ENCODE data around the gene BDH2.
A peak's percentile ranks its signal among the peaks of the same experiment; 100 is the strongest.

The BDH2 gene

DNA sequence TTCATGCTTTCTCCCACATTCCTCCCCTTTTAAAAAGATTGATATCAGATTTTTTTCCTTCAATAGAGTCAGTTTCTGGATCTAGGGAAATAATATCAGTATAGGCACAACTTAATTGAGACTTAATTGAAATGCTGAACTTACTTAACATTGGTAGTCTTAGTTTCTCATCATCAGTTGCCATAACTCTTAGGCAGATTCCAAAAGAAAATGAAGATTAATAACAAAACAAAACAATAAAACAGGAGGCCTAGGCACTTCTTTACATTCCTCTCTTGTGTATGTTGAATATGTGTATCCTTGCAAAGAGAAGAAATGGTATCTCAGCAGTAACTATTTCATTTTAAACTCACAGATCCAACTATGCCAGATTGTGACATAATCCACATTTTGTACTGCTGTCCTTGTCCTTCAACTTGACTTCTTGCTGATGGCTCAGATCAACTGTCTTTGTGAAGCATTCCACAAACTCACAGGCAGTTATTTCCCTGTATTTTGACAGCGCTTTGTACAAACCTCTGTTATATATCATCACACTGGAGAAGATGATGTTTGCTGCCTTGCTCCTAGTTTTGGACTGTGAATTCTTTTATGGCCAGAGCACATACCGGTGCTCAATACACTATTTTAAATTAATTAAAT, 14.0 kb downstream of the BDH2 start:
- no peak for DNase-seq (ENCODE audit: low read depth)

GRCh38 chr4:103079621-103080020, 20.0 kb downstream of the BDH2 start:
- no peak for DNase-seq (ENCODE audit: low read depth)

DNA sequence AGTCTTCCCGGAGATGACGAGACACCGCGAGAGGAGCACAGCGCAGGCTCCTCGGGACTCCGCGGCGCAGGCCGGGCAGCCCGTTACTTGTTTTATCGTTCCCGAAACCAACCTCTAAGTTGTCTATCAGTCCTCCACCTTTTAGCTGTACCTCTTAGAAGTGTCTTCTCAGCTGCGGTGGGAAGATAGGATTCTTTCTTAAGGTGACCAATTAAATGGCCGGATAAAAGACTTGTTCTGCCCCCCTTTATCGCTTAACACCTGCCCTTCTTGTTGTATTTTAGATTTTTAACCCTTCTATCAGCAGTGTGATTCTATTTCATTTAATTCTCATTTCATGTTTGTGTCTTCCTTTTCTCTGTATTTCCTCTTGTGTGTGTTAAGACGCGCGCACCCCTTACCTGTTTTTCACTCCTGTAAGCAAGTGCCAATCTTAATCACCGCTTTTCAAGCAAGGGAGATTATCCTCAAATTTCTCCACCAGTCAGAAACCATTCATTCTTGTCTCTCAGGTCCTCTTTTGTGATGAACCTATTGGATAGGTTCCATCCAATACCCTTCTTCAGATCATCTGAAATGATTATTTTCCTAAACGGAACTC, 22.8 kb downstream of the BDH2 start, which contains the start of gene SLC9B2:
Gene SLC9B2, minus strand, starts transcription at position 15 of the 601 bp plus-strand sequence. CDS start 9,211 bp downstream, outside the sequence.
- DNase-seq (ENCODE audit: low read depth): peak; percentile 11

DNA sequence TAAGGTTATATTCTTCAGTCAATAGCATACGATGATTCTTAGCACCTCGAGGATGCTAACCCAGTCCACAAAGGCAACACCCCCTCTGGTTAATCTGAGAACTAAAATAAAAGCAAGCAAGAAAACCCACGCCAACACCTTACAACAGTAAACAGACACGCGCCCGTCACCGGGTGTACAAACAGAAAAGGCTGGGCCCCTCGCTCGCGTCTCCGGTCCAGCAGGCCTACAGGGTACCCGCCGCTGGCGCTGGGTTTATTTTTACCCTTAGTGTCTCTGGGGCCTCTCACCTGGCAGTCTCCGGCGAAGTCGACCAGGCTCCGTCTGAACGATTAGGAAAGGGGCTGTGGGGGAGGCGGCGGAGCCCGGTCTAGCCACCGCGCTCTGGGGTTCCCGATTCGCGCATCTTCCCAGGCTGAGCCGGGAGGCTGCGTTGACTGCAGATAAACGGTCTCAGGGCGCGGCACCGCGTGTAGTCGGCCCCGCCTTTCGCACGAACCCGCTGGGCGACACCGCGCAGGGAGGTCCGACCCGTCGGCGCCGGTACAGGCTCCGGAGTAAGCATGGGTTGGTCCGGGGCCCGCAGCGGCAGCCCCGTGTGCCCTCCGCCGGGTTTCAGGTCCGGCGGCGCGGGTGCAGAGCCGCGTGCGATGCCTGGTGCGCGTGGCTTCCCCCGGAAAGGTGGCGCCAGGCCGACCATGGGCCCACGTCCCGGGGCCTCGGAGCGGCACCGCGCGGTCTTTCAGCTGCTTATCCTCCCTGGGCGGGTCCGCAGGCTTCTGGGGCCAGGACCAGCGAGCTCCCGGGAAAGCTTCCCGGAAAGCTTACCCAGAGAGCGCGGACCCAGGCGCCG, 23.5 kb downstream of the BDH2 start:
- peak; percentile 25 for DNase-seq (ENCODE audit: low read depth)

DNA sequence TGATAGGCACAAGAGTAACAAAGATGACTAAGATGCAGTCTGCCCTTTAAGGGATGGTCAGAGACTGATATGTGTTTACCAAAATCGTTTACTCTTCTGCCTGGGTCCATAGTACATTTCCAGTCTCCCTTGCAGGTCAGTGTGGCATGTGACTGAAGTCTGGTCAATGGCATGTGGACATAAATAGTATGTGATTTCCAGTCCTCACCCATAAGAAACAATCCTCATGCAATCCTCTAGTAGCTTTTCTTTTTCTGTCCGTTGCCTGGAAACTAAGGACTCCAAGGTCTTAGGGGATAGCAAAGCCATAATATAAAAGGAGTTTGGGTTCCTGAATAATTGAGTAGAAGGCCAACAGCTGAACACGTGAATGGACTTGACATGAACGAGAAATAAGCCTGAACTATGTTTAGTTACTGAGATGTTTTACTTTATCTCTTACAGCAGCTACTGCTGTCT, 24.2 kb downstream of the BDH2 start:
- no peak for DNase-seq (ENCODE audit: low read depth)

DNA sequence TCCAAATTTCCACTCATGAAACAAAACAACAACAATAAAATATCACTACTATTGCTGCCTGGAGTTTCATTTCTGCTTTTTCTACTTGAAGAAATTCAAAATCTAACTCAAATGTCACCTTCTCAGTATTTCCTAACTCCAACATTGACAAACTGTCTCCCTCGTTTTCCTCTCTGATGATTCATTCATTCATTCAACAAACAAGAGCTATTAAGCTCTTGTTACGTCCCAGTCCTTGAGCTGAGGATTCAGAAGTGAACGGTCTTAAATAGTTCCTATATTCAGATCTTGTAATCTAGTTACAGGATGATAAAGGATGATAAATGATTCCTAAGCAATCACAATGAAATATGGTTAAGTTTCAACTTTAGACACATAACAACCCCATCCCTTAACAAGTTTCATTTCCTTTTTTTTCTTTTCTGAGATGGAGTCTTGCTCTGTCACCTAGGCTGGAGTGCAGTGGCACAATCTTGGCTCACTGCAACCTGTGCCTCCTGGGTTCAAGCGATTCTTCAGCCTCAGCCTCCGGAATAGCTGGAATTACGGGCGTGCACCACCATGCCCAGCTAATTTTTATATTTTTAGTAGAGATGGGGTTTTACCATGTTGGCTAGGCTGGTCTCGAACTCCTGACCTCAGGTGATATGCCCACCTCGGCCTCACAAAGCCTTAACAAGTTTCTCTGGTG, 24.7 kb downstream of the BDH2 start:
- no peak for DNase-seq (ENCODE audit: low read depth)

- DNase-seq (ENCODE audit: low read depth): no peak
Measured at GRCh38 chr4:103073792-103074438, 25.7 kb downstream of the BDH2 start.

GRCh38 chr4:103067841-103068547, 31.6 kb downstream of the BDH2 start:
- DNase-seq (ENCODE audit: low read depth): peak; percentile 20

DNA sequence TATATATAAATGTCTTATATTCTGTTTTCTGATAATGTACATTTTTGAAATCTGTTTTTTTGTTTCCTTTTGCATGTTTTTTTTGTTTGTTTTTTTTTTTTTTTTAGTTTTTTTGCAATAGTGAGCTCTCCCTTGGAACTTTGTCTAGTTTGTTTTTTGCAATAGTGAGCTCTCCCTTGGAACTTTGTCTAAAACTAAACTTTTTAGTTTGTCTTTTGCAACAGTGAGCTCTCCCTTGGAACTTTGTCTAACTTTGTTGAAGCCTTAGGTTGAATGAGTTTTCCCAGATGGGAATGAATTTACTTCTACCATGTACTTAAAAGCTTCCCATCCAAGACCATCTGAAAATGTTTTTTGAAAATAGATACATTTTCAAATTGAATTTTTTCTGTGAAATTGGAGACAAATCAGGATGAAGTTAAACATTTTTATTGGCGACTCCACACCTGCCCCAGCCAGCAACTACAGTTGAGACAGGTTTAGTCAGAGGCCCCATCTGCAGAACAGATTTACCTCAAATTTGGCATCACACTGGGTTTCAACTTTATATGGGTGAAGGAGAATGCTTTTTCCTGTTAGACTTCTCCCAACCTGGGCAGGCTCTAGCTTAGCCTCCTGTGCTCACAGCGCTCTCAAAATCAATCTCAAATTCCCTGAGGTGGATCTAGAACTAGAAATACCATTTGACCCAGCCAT, 39.0 kb downstream of the BDH2 start:
- no peak for DNase-seq (ENCODE audit: low read depth)

DNA sequence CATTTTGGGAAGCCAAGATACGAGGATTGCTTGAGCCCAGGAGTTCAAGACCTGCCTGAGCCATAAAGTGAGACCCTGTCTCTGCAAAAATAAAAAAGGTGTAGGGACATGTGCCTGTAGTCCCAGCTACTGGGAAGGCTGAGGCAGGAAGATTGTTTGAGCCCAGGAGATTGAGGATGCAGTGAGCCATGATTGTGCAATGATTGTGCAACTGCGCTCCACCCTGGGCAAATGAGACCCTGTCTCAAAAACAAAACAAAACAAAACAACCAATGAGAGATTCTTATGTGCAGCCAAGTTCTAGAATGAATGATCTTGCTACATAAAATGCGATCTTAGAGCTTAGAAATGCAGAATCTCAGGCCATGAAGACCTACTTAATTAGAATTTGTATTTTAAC, 45.6 kb downstream of the BDH2 start:
- no peak for DNase-seq (ENCODE audit: low read depth)

- DNase-seq (ENCODE audit: low read depth): no peak
Measured at GRCh38 chr4:103052779-103053178, 46.9 kb downstream of the BDH2 start.

- no peak for DNase-seq (ENCODE audit: low read depth)
Measured at GRCh38 chr4:103052145-103052544, 47.5 kb downstream of the BDH2 start.

DNA sequence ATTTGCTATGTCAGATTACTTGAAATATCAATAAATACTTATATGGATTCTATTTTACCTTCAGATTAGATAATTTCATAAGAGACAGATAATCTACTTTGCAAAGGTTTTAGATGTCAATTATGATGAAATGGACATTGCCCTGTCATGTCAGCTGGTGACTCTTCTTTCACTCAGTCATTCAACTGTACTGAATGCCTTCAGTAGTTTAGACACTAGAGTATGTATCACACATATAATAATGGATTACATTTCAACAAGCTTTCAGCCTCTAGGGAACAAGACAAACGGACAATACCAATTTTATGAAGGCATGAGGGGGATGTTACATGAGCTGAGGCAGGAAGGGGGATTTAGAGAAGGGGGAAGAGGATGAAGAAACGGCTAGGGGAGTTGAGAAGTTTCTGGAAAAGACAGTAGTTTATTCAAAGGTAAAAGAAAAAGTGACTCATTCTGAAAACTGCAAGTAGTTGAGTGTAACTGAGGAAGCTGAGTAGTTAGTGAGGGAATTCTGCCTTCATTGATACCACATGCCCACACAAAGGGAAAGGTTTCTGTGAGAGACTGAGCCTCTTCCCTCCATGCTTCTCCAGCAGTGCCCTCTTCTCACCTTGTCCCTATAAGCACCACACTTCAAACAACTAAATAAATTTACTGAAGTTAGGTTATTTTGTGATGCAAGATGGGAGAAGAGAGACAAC, 48.7 kb downstream of the BDH2 start:
- peak; percentile 9 for DNase-seq (ENCODE audit: low read depth)

DNA sequence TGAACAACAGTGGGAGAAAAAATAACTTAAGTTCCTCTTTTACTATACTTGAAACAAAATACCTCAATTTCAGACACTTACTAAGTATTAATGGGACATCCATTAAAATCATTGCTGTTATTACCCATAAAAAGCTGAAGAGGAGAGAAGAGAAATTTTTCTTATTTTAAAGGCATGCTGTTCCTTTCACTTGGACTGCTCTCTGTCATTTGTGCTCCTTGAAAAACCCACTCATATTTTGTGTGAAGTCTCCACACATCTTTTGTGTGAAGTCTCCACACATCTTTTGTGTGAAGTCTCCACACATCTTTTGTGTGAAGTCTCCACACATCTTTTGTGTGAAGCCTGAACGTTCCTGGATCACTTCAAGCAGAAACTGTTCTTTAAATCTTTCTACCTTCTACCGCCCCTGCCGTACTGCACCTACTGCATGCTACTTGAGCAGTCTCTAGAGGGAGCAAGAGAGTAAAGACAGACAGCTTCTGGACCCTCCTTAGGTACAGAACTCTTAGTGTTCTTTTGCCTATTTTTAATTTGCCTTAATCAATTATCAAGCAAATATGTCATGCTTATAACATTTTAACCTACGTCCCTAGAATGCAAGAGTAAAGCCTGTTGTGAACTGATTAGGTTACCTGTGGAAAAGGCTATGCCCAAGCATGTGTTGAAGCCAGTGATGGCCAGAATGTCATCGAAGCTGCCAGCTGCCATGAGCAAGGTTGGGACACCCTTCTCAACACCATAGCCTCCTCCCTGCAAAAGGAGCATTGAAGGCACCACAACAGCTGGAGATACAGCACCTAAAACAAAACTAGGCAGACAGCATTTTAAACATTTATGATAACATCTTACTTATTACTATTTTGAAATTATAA, 53.0 kb downstream of the BDH2 start:
- DNase-seq (ENCODE audit: low read depth): no peak

GRCh38 chr4:103044183-103044582, 55.5 kb downstream of the BDH2 start:
- DNase-seq (ENCODE audit: low read depth): no peak

- DNase-seq (ENCODE audit: low read depth): no peak
Measured at GRCh38 chr4:103036169-103036568, 63.5 kb downstream of the BDH2 start.

DNA sequence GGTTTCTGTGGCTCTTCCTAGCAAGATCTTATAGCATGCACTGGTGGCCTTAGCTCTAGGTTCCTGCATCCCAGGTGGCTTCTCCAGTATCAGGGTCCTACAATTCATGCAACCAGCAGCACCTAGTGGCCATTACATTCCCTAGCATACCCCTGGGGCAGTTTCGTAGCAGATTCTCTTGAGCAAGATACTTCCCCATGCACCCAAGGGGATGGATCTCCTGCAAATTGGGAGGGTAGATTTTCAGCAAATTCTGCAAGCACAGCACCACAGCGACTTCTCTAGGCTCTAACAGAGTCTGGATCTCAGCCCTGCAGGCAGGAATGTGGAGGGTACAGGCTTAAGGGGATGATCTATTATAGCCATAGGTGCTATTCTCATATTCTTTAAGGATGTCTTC, 67.1 kb downstream of the BDH2 start:
- DNase-seq (ENCODE audit: low read depth): no peak

DNA sequence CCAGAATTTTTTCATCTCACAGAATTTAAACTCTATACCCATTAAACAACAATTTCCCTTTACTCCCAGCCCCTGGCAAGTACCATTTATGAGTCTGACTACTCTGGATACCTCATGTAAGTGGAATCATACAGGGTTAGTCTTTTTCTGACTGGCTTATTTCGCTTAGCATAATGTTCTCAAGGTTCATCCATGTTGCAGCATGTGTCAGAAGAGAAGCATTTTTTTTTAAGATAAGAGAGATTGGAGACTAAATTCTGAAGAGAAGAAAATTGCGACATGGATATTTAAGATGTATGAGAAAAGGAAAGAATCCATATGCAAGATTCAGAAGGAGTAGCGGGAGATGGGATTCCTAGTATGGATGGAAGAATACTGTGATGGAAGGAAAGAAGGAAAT, 68.8 kb downstream of the BDH2 start:
- DNase-seq (ENCODE audit: low read depth): no peak

GRCh38 chr4:103029300-103029699, 70.3 kb downstream of the BDH2 start:
- no peak for DNase-seq (ENCODE audit: low read depth)

All from HS-5 (cell line).